Measurements from ENCODE around the gene TSPAN11.

GRCh38 chr12:30887226-30887625, 39.3 kb upstream of the TSPAN11 start:
- TF ChIP-seq, protein P1, sequence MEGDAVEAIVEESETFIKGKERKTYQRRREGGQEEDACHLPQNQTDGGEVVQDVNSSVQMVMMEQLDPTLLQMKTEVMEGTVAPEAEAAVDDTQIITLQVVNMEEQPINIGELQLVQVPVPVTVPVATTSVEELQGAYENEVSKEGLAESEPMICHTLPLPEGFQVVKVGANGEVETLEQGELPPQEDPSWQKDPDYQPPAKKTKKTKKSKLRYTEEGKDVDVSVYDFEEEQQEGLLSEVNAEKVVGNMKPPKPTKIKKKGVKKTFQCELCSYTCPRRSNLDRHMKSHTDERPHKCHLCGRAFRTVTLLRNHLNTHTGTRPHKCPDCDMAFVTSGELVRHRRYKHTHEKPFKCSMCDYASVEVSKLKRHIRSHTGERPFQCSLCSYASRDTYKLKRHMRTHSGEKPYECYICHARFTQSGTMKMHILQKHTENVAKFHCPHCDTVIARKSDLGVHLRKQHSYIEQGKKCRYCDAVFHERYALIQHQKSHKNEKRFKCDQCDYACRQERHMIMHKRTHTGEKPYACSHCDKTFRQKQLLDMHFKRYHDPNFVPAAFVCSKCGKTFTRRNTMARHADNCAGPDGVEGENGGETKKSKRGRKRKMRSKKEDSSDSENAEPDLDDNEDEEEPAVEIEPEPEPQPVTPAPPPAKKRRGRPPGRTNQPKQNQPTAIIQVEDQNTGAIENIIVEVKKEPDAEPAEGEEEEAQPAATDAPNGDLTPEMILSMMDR (IDR thresholded peaks at IDR 0.05), result no peak
- TF ChIP-seq POLR2A (IDR thresholded peaks at IDR 0.05), result no peak

Data from body of pancreas (tissue), 4 donors.